GM23248 (cell line): Measurements from ENCODE around the gene FTL.

Source experiments
- EZH2 ChIP-seq: fragments of 200-600 bp; sonication (generic); IDR thresholded peaks from 2 replicates; pipeline ENCODE4 v1.6.1; 2018; ENCODE audit warnings: antibody characterized with exemption, mild to moderate bottlenecking; ENCODE audit not compliant: insufficient read depth, poor library complexity, severe bottlenecking
- EZH2phosphoT487 ChIP-seq: fragments of 200-600 bp; sonication (generic); IDR thresholded peaks from 2 replicates; pipeline ENCODE4 v1.6.1; 2018; ENCODE audit warnings: antibody characterized with exemption, moderate library complexity, mild to moderate bottlenecking, low read depth; ENCODE audit not compliant: insufficient read depth

GRCh38 chr19:48926909-48927308, 38.2 kb upstream of the FTL start:
- TF ChIP-seq EZH2phosphoT487 (no peak), EZH2 (no peak)
